ENCODE results near the gene TWIST2. TPM values are rescaled to one million over a fixed set of nuclear protein-coding genes. Genes with fewer than 3 reads are reported as not detected.

The TWIST2 gene
- total and polyA plus RNA-seq, 10 of the 15 experiments (the other 5 are each of a cell fraction or from before 2014, with no cell fraction given) = not detected

GRCh38 chr2:238925281-238925680 is 77.4 kb downstream of the TWIST2 start:
- in situ Hi-C loops (cut with MboI) = no loop called here
- DNase-seq (ENCODE audit: low read depth, low spot score) (no peak), ATAC-seq (no peak), FAIRE-seq (no peak)
- SMC1A ChIA-PET (ENCODE audit: uncharacterized antibody, unreplicated experiment) = no interaction called here
- intact Hi-C loops (cut with micrococcal nuclease; ENCODE audit: unreplicated experiment) = no loop called here
- BruUV-seq (replicated peaks) = no TSS peak
- no peak overlapping the region for H3K9ac ChIP-seq (ENCODE audit: control insufficient read depth, insufficient read depth, low read length)
- POLR2A ChIA-PET = no interaction called here
- no peaks in the 10 kb centered on the region for H3K79me2 ChIP-seq (ENCODE audit: control insufficient read depth, insufficient read depth, low read length)
- H4K20me1 ChIP-seq (ENCODE audit: control insufficient read depth, insufficient read depth) = no peaks in the 10 kb centered on the region
- RAD21 ChIA-PET (ENCODE audit: unreplicated experiment) = no interaction called here
- CTCF ChIA-PET = no interaction called here
- H3K4me1 ChIP-seq (ENCODE audit: control insufficient read depth, insufficient read depth, low read length) = no peaks in the 10 kb centered on the region
- no peak overlapping the region for H2AFZ ChIP-seq (ENCODE audit: control insufficient read depth, low read depth, low read length)
- no peaks in the 10 kb centered on the region for H3K36me3 ChIP-seq (ENCODE audit: control insufficient read depth in 2 of 2, insufficient read depth in 2 of 2, low read length in 1 of 2)
- H3K27me3 ChIP-seq (replicated peaks in 1 of 2; ENCODE audit: control insufficient read depth in 2 of 2, insufficient read depth in 2 of 2, low read length in 1 of 2) = peaks cover 2 to 6% of the 10 kb centered on the region in 2 experiments; a peak in 2 of 4 replicates
- no peak overlapping the region for H3K27ac ChIP-seq (ENCODE audit: control insufficient read depth, insufficient read depth)
- H3K4me2 ChIP-seq (ENCODE audit: control insufficient read depth, insufficient read depth) = no peak overlapping the region
- no peak overlapping the region for H3K4me3 ChIP-seq
- no peaks in the 10 kb centered on the region for H3K9me3 ChIP-seq (replicated peaks; ENCODE audit: control insufficient read depth, insufficient read depth, low read length)
- TF ChIP-seq NFIC (IDR thresholded peaks at IDR 0.05; ENCODE audit: low read depth, low read length) (no peak), CBX5 (IDR thresholded peaks at IDR 0.05; ENCODE audit: low read depth) (no peak), EP300 (IDR thresholded peaks at IDR 0.05; ENCODE audit: borderline replicate concordance in 1 of 2, control insufficient read depth in 1 of 2, low read depth in 2 of 2, low read length in 2 of 2) (no peak), E2F4 (IDR thresholded peaks at IDR 0.05; ENCODE audit: low read depth, low read length) (no peak), SMARCA5 (IDR thresholded peaks at IDR 0.05) (no peak), JUNB (IDR thresholded peaks at IDR 0.05) (no peak), ZNF687 (IDR thresholded peaks at IDR 0.05) (no peak)
- WGBS (ENCODE audit: insufficient coverage, insufficient replicate concordance, low lambda C conversion rate, missing lambda C conversion rate) = 36% methylated on average over 13 of the region's 13 CpGs
